ENCODE measurements around the gene ARAP3. TPM values are rescaled to one million over a fixed set of nuclear protein-coding genes. Genes with fewer than 3 reads are reported as not detected.

Gene ARAP3
- total and polyA plus RNA-seq, 2 donors (not counting 3 experiments of a cell fraction or from before 2014, with no cell fraction given), result 60.6 to 136 TPM

GRCh38 chr5:141647851-141648250 is 34.2 kb downstream of the ARAP3 start:
- dilution Hi-C loops (cut with MboI; ENCODE audit: extremely low pct_ligation_motif_present, low sequenced_read_pairs), result no loop called here
- H4K20me1 ChIP-seq (replicated peaks; ENCODE audit: control insufficient read depth, extremely low read depth, insufficient read depth, low read length), result no peaks in the 10 kb centered on the region
- H3K4me3 ChIP-seq (replicated peaks in 1 of 3; ENCODE audit: insufficient read depth in 1 of 3, low read depth in 1 of 3, low read length in 3 of 3), result no peak overlapping the region
- H3K4me2 ChIP-seq (ENCODE audit: insufficient read depth, low read length), result no peak overlapping the region
- DNase-seq (ENCODE audit: low read depth, low spot score), result no peak
- POLR2A ChIA-PET, result no interaction called here
- TF ChIP-seq GATA2 (IDR thresholded peaks at IDR 0.05; ENCODE audit: insufficient read depth, insufficient read length, low read depth, low read length) (no peak), MYC (IDR thresholded peaks at IDR 0.05; ENCODE audit: low read depth, low read length) (no peak), FOS (IDR thresholded peaks at IDR 0.05; ENCODE audit: borderline replicate concordance, insufficient read depth, low read length) (no peak), EZH2 (IDR thresholded peaks at IDR 0.05; ENCODE audit: borderline replicate concordance, low read depth, low read length, severe bottlenecking) (no peak), POLR2AphosphoS5 (IDR thresholded peaks at IDR 0.05; ENCODE audit: insufficient read depth, low read depth, low read length) (no peak), JUN (IDR thresholded peaks at IDR 0.05; ENCODE audit: borderline replicate concordance, insufficient read depth, insufficient read length, low read depth) (no peak), MAX (IDR thresholded peaks at IDR 0.05; ENCODE audit: insufficient read depth, insufficient read length) (no peak)
- TF ChIP-seq, protein P1, sequence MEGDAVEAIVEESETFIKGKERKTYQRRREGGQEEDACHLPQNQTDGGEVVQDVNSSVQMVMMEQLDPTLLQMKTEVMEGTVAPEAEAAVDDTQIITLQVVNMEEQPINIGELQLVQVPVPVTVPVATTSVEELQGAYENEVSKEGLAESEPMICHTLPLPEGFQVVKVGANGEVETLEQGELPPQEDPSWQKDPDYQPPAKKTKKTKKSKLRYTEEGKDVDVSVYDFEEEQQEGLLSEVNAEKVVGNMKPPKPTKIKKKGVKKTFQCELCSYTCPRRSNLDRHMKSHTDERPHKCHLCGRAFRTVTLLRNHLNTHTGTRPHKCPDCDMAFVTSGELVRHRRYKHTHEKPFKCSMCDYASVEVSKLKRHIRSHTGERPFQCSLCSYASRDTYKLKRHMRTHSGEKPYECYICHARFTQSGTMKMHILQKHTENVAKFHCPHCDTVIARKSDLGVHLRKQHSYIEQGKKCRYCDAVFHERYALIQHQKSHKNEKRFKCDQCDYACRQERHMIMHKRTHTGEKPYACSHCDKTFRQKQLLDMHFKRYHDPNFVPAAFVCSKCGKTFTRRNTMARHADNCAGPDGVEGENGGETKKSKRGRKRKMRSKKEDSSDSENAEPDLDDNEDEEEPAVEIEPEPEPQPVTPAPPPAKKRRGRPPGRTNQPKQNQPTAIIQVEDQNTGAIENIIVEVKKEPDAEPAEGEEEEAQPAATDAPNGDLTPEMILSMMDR (IDR thresholded peaks at IDR 0.05; ENCODE audit: extremely low read depth in 1 of 2, insufficient read depth in 1 of 2, low read depth in 1 of 2, low read length in 2 of 2), result no peak
- peaks cover 0 to 15% of the 10 kb centered on the region in 2 experiments for H3K36me3 ChIP-seq (ENCODE audit: control insufficient read depth in 2 of 2, extremely low read depth in 1 of 2, insufficient read depth in 2 of 2, low read length in 2 of 2)
- CTCF ChIA-PET, result interaction anchor here (1.6 to 2.9 kb wide), 2 partner anchors 10 to 56 kb away, joined by 4 to 12 read pairs; no protein-coding TSS in a partner anchor
- no peaks in the 10 kb centered on the region for H3K79me2 ChIP-seq (ENCODE audit: control insufficient read depth, insufficient read depth, low read length)
- H3K9ac ChIP-seq (replicated peaks; ENCODE audit: extremely low read depth, insufficient read depth, low read length), result no peak overlapping the region
- H3K4me1 ChIP-seq (ENCODE audit: control insufficient read depth, extremely low read depth, insufficient read depth, low read length), result peaks cover 9% of the 10 kb centered on the region
- no peak overlapping the region for H3K27ac ChIP-seq (ENCODE audit: insufficient read depth, low read depth, low read length)
- FAIRE-seq, result no peak
- no peaks in the 10 kb centered on the region for H3K9me1 ChIP-seq (replicated peaks; ENCODE audit: control insufficient read depth, extremely low read depth, insufficient read depth, low read length)
- no TSS peak for BruUV-seq (replicated peaks)
- H3K9me3 ChIP-seq (replicated peaks; ENCODE audit: control insufficient read depth, insufficient read depth, low read length), result no peaks in the 10 kb centered on the region
- H3K27me3 ChIP-seq (ENCODE audit: control insufficient read depth in 2 of 2, insufficient read depth in 2 of 2, low read length in 2 of 2), result no peaks in the 10 kb centered on the region
- H2AFZ ChIP-seq (ENCODE audit: low read depth, low read length), result no peak overlapping the region
- intact Hi-C loops (cut with micrococcal nuclease), result no loop called here

Measured in endothelial cell of umbilical vein (primary cell).